Measurements from ENCODE around the gene EXOC6B. TPM values are rescaled to one million over a fixed set of nuclear protein-coding genes. Genes with fewer than 3 reads are reported as not detected.
"Not testable (repeated sequence)": the region's sequence is repeated elsewhere in the genome, so short reads cannot be mapped to it uniquely, and the experiment has no call there.

The EXOC6B gene
- total RNA-seq, 2 experiments from 2014 or later, result 6.2 to 8.3 TPM

- Mint-ChIP-seq H3K4me3 (no peak overlapping the region), H3K36me3 (ENCODE audit: low read depth) (peaks cover 26% of the 10 kb centered on the region), H3K4me1 (ENCODE audit: low read depth) (no peaks in the 10 kb centered on the region), H3K27me3 (no peaks in the 10 kb centered on the region), H3K27ac (no peak overlapping the region), H3K9me3 (no peaks in the 10 kb centered on the region)
- DNase-seq (no peak), ATAC-seq (no peak)
- CTCF ChIA-PET, result no interaction called here
- TF ChIP-seq, protein P1, sequence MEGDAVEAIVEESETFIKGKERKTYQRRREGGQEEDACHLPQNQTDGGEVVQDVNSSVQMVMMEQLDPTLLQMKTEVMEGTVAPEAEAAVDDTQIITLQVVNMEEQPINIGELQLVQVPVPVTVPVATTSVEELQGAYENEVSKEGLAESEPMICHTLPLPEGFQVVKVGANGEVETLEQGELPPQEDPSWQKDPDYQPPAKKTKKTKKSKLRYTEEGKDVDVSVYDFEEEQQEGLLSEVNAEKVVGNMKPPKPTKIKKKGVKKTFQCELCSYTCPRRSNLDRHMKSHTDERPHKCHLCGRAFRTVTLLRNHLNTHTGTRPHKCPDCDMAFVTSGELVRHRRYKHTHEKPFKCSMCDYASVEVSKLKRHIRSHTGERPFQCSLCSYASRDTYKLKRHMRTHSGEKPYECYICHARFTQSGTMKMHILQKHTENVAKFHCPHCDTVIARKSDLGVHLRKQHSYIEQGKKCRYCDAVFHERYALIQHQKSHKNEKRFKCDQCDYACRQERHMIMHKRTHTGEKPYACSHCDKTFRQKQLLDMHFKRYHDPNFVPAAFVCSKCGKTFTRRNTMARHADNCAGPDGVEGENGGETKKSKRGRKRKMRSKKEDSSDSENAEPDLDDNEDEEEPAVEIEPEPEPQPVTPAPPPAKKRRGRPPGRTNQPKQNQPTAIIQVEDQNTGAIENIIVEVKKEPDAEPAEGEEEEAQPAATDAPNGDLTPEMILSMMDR (IDR thresholded peaks at IDR 0.05), result no peak
- POLR2A ChIA-PET, result no interaction called here
- intact Hi-C loops (cut with micrococcal nuclease), result no loop called here
These were observed 331.4 kb downstream of the EXOC6B start for GRCh38 chr2:72494392-72494791.

- H3K4me3 Mint-ChIP-seq; H3K27ac Mint-ChIP-seq; intact Hi-C loops (cut with micrococcal nuclease); H3K27me3 Mint-ChIP-seq; POLR2A ChIA-PET; ATAC-seq; DNase-seq; H3K4me1 Mint-ChIP-seq (ENCODE audit: low read depth): not testable (repeated sequence)
- peaks cover 55% of the 10 kb centered on the region for H3K36me3 Mint-ChIP-seq (ENCODE audit: low read depth)
- CTCF ChIA-PET, result interaction anchor here (1.6 kb wide), 1 partner anchor 92 kb away, joined by 3 read pairs; no protein-coding TSS in a partner anchor
- peaks cover 21% of the 10 kb centered on the region for H3K9me3 Mint-ChIP-seq
These were observed 341.2 kb downstream of the EXOC6B start for GRCh38 chr2:72484622-72485021.

DNA sequence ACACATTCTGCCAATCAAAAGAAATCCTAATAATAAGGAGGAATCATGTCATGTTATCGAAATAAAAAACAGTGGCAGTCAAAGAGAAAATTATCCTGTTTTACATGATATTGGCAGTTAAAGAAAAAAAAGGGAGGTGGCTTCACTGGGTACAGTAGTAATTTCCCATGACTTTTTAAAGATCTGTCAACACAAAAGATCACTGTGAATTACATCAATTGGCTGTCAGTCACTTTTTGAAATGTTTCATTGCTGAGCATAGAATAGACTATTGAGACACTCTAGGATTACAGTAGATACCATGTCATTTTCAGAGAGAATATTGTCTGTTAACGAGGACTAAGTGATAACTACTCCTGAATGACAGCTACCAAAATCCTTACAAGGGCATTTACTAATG lies 342.5 kb downstream of the EXOC6B start:
- TF ChIP-seq, protein P1 (IDR thresholded peaks at IDR 0.05), result no peak
- H3K9me3 Mint-ChIP-seq, result peaks cover 19% of the 10 kb centered on the region
- H3K36me3 Mint-ChIP-seq (ENCODE audit: low read depth), result peaks cover 59% of the 10 kb centered on the region
- ATAC-seq (no peak), DNase-seq (no peak)
- ChIA-PET POLR2A (no interaction called here), CTCF (no interaction called here)
- intact Hi-C loops (cut with micrococcal nuclease), result no loop called here
- no peaks in the 10 kb centered on the region for H3K27me3 Mint-ChIP-seq
- H3K4me1 Mint-ChIP-seq (ENCODE audit: low read depth), result no peaks in the 10 kb centered on the region
- no peak overlapping the region for H3K4me3 Mint-ChIP-seq
- H3K27ac Mint-ChIP-seq, result no peak overlapping the region

DNA sequence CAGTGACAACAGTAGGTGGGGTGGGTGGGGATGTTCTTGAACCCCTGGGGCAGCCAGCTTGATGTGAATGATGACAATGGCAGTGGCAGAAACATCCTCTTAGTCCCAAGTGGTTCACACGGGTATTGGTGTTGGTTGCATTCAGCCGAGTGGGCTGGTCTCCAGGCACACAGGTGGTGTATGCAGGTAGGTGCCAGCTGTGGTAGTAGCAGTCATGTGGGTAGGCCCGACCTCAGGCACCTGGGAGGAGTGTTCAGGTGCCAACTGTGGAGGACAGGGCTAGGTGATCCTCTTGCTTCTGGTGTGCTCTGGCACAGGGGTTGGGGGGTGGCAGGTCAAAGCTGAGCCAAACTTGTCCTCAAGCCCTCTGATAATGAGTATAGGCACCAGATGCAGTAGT lies 350.6 kb downstream of the EXOC6B start:
- DNase-seq (no peak), ATAC-seq (no peak)
- ChIA-PET POLR2A (no interaction called here), CTCF (no interaction called here)
- H3K27me3 Mint-ChIP-seq, result no peaks in the 10 kb centered on the region
- no peaks in the 10 kb centered on the region for H3K4me1 Mint-ChIP-seq (ENCODE audit: low read depth)
- peaks cover 32% of the 10 kb centered on the region for H3K9me3 Mint-ChIP-seq
- no peak overlapping the region for H3K4me3 Mint-ChIP-seq
- intact Hi-C loops (cut with micrococcal nuclease), result no loop called here
- peaks cover 42% of the 10 kb centered on the region for H3K36me3 Mint-ChIP-seq (ENCODE audit: low read depth)
- TF ChIP-seq, protein P1 (IDR thresholded peaks at IDR 0.05), result no peak
- H3K27ac Mint-ChIP-seq, result no peak overlapping the region

DNA sequence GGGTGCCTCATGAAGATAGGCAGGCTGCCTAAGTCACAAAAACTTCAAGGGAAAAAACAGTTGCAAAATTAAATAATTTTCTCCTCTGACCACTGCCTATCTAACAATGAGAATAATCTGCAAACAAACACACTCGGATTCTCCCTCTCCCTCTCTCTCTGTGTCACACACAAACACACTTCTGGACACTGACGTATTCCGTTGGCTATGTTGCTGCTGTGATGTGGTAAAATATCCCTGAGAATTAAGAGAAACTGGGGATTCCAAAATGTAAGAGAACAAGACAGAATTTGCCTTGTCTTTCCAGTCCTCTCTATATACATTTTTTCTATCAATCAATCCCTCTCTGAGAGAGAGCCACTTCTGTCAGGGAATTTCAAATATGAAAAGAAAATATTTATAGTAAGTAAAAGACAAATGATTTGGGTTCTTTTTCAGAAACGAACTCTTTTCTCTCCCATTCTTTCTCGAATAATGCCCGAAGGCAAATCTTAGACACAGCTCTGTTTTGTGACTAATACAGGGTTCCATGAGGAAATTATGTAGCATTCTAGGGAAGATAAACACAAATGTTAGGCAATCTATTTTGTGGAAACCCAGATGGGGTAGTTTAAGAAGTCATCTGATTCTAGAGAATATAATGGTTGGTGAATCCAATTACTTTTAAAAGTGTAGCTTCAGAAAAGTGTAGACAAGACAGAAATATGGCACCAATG lies 367.9 kb downstream of the EXOC6B start:
- TF ChIP-seq, protein P1 (IDR thresholded peaks at IDR 0.05), result no peak
- intact Hi-C loops (cut with micrococcal nuclease), result no loop called here
- no peak overlapping the region for H3K27ac Mint-ChIP-seq
- H3K9me3 Mint-ChIP-seq, result peaks cover 1% of the 10 kb centered on the region
- no peak for ATAC-seq
- ChIA-PET POLR2A (no interaction called here), CTCF (no interaction called here)
- H3K4me1 Mint-ChIP-seq (ENCODE audit: low read depth), result no peaks in the 10 kb centered on the region
- no peaks in the 10 kb centered on the region for H3K27me3 Mint-ChIP-seq
- H3K36me3 Mint-ChIP-seq (ENCODE audit: low read depth), result peaks cover 13% of the 10 kb centered on the region
- no peak overlapping the region for H3K4me3 Mint-ChIP-seq
- no peak for DNase-seq

Data from activated CD8-positive, alpha-beta T cell treated with anti-CD3 and anti-CD28 coated beads for 36 hours (primary cell).